GM06990 (cell line): ENCODE data around the gene INTS6L.

Source experiments
- DNase-seq: peaks from one replicate; pipeline ENCODE4 v3.0.0-alpha.2; 2011; ENCODE audit not compliant: insufficient read length; ENCODE audit errors: extremely low read depth
- H3K27me3 ChIP-seq: replicated peaks from 2 replicates; pipeline ENCODE4 v1.6.0; 2011; ENCODE audit warnings: low read length; ENCODE audit not compliant: control insufficient read depth, insufficient read depth
- H3K36me3 ChIP-seq: 2 replicates; pipeline ENCODE4 v1.5.1; 2011; ENCODE audit warnings: low read length; ENCODE audit not compliant: control insufficient read depth, insufficient read depth
- H3K4me3 ChIP-seq: replicated peaks from 2 replicates; pipeline ENCODE4 v1.5.1; 2011; ENCODE audit warnings: low read depth, mild to moderate bottlenecking, control low read depth, low read length
- TF ChIP-seq, protein P1 (sequence below): IDR thresholded peaks from 2 replicates; pipeline ENCODE4 v1.5.1; 2011; ENCODE audit warnings: low read length, control low read depth, mild to moderate bottlenecking, inconsistent platforms; ENCODE audit not compliant: insufficient read depth, poor library complexity, severe bottlenecking

INTS6L gene

DNA sequence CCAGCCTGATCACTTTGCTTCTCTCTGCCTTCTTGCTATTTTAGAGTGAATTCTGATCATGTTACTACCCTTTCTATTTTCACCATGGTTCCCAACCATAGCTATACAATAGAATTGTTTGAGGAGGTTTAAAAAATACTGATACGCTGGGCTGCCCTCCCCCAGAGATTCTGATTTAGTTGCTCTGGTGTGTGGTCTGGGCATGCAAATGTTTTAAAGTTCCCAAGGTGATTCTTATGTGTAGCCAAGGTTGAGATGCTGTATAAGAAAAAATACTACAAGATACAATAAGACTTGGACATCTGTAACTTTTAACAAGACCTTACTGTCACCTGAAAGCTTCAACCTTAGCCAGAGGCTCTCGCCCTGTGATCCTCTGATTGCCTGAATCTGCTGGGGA, 22.2 kb upstream of the INTS6L start:
- TF ChIP-seq, protein P1, sequence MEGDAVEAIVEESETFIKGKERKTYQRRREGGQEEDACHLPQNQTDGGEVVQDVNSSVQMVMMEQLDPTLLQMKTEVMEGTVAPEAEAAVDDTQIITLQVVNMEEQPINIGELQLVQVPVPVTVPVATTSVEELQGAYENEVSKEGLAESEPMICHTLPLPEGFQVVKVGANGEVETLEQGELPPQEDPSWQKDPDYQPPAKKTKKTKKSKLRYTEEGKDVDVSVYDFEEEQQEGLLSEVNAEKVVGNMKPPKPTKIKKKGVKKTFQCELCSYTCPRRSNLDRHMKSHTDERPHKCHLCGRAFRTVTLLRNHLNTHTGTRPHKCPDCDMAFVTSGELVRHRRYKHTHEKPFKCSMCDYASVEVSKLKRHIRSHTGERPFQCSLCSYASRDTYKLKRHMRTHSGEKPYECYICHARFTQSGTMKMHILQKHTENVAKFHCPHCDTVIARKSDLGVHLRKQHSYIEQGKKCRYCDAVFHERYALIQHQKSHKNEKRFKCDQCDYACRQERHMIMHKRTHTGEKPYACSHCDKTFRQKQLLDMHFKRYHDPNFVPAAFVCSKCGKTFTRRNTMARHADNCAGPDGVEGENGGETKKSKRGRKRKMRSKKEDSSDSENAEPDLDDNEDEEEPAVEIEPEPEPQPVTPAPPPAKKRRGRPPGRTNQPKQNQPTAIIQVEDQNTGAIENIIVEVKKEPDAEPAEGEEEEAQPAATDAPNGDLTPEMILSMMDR: no peak
- Histone ChIP-seq H3K4me3 (no peak overlapping the region), H3K36me3 (no peaks in the 10 kb centered on the region), H3K27me3 (no peaks in the 10 kb centered on the region)
- DNase-seq: no peak

DNA sequence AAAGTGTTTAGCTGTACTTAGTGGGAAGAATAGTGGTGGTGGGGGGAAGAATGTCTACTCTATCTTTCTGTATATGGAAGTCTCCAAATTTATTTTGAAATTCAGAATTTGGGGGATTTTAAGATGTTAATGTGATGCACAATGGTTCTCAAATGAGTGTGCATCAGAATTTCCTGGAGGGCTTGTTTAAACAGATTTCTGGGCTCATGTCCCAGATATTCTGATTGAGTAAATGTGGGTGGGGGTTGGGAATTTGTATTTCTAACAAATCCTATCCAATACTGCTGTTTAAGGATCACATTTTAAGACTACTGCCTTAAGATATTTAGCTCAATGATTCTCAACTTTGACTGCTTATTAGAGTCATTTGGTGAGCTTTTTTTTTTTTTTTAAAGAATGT, 15.1 kb upstream of the INTS6L start:
- no peaks in the 10 kb centered on the region for H3K27me3 ChIP-seq
- H3K36me3 ChIP-seq: no peaks in the 10 kb centered on the region
- no peak for DNase-seq
- TF ChIP-seq, protein P1: no peak
- no peak overlapping the region for H3K4me3 ChIP-seq

DNA sequence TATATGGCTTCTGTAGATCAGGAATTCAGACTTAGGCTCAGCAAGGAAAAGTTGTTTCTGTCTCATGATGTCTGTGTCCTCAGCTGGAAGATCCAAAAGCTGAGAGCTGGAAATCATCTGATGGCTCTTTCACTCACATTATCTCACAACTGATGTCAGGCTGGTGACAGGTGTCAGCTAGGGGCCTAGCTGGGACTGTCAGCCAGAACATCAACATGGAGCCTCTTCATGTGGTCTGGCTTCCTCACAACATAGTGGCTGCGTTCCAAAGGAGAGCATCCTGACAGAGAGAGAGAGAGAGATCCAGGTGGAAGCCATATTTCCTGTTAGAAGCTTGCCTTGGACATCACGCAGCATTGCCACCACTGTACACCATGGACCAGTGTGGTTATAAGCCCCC, 10.6 kb upstream of the INTS6L start:
- H3K36me3 ChIP-seq: no peaks in the 10 kb centered on the region
- no peak overlapping the region for H3K4me3 ChIP-seq
- no peaks in the 10 kb centered on the region for H3K27me3 ChIP-seq
- TF ChIP-seq, protein P1: no peak
- no peak for DNase-seq

DNA sequence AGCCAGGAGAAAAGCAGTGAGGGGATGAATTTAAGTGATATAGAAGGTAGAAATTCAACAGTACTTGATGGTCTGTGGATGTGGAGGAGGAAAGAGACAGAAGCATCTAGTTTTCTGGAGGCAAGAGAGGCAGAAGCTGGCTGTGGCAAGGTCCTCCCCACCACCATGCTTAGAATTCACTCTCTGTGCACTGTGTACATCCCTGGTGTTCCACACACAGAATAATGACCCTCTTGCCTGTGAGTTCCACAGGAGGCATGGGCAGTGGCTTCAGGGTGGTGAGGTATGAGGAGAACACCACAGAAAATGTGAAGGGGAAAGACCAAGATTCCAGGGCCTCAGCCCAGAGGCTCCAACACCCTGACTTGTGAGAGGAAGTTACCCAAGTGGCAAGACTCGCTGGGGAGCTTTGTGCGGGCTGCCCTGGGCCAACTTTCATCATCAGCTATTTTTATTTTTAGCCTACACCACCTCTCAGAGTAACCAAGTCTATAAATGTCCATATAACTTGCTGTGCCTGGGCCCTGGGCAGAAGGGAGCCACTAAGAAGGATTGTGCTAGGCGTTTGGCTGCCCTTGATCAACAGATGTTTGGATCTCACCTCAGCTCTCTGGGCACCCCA, 7.8 kb upstream of the INTS6L start:
- Histone ChIP-seq H3K4me3 (no peak overlapping the region), H3K27me3 (no peaks in the 10 kb centered on the region), H3K36me3 (no peaks in the 10 kb centered on the region)
- no peak for DNase-seq
- TF ChIP-seq, protein P1: no peak

DNA sequence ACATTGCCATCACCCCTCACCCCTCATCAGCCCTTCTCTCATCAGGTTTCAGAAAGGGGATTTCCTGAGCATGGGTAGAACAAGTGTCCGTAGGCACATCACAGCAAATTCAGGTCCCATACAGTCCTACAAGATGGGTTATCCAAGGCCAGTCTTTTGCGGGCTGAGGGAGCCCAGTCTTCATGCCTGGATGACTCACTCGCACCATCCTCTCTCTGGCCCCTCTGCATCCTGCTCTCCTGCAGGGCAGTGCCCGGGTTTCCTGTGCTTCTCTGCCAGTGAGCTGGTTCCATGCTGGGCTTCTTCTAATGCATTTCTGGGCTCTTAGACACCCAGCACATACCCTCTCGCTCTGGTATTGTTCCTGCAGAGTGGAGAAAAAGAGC, 7.3 kb upstream of the INTS6L start:
- TF ChIP-seq, protein P1: no peak
- no peak for DNase-seq
- Histone ChIP-seq H3K27me3 (no peaks in the 10 kb centered on the region), H3K4me3 (no peak overlapping the region), H3K36me3 (no peaks in the 10 kb centered on the region)

DNA sequence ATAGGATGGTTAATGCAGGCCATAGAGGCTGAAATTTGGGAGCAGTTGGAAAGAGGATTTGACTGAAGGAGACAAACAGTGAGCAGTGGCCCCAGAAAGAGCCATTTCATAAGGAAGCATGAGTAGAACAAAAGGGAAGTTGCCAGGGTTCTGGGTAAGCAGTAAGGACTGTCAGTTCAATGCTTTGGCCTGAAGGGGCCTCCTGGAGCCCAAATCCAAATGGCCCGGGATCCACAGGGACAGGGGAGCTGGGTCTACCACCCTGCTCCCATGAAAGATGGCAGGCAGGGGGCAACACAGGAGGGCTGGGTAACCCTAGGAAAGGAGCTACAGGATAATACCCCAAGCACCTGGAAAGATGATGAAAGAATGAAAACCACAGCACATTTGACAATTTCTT, 4.1 kb upstream of the INTS6L start:
- H3K27me3 ChIP-seq: no peaks in the 10 kb centered on the region
- no peak for DNase-seq
- no peak overlapping the region for H3K4me3 ChIP-seq
- TF ChIP-seq, protein P1: no peak
- no peaks in the 10 kb centered on the region for H3K36me3 ChIP-seq
